ENCODE data around the gene PTPRD.

- TF ChIP-seq CTCF (conservative IDR thresholded peaks at IDR 0.05; ENCODE audit: low read depth, low read length) = no peak
- TF ChIP-seq SMC3 (IDR thresholded peaks at IDR 0.05; ENCODE audit: low read depth, low read length) = no peak
- no peak for TF ChIP-seq CEBPB (IDR thresholded peaks at IDR 0.05; ENCODE audit: low read depth, low read length)
- TF ChIP-seq POLR2A (IDR thresholded peaks at IDR 0.05; ENCODE audit: low read depth, low read length) = no peak
- TF ChIP-seq MAFK (IDR thresholded peaks at IDR 0.05; ENCODE audit: low read depth, low read length) = no peak
- no peak for TF ChIP-seq BHLHE40 (IDR thresholded peaks at IDR 0.05; ENCODE audit: low read depth, low read length)
- no peak for TF ChIP-seq RFX5 (IDR thresholded peaks at IDR 0.05; ENCODE audit: low read depth, low read length)
- no peak for TF ChIP-seq USF2 (IDR thresholded peaks at IDR 0.05; ENCODE audit: low read depth, low read length)
- TF ChIP-seq RAD21 (IDR thresholded peaks at IDR 0.05; ENCODE audit: low read length) = no peak
Measured at GRCh38 chr9:9538356-9538755, 1074.4 kb downstream of the PTPRD start.
